GM12891 (cell line): ENCODE measurements around the gene IRF9.

Experiments used
- DNase-seq: peaks from one replicate; pipeline ENCODE4 v3.0.0; 2011; ENCODE audit warnings: low spot score; ENCODE audit not compliant: insufficient read length
- FAIRE-seq: peaks from 2 replicates; lab custom pipeline; 2011; peaks lifted over from hg19 to GRCh38; lab: Jason Lieb, UNC
- PAX5 ChIP-seq: IDR thresholded peaks from 2 replicates; pipeline ENCODE4 v1.6.1; 2011; ENCODE audit warnings: low read length, moderate library complexity, mild to moderate bottlenecking; ENCODE audit not compliant: insufficient read depth, severe bottlenecking
- POLR2A ChIP-seq: IDR thresholded peaks from 2 replicates; pipeline ENCODE4 v1.6.1; 2011; ENCODE audit warnings: low read depth, low read length, control low read depth
- POLR2AphosphoS5 ChIP-seq: IDR thresholded peaks from 2 replicates; pipeline ENCODE4 v1.6.1; 2011; ENCODE audit warnings: low read depth, low read length, control low read depth
- POU2F2 ChIP-seq: IDR thresholded peaks from 2 replicates; pipeline ENCODE4 v1.6.1; 2011; ENCODE audit warnings: low read depth, mild to moderate bottlenecking, control low read depth, low read length, moderate library complexity
- SPI1 ChIP-seq: IDR thresholded peaks from 2 replicates; pipeline ENCODE4 v1.6.1; 2011; ENCODE audit warnings: low read depth, low read length, control low read depth
- TAF1 ChIP-seq: IDR thresholded peaks from 2 replicates; pipeline ENCODE4 v1.6.1; 2011; ENCODE audit warnings: low read depth, low read length, control low read depth

The IRF9 gene

GRCh38 chr14:24204163-24205146 lies 43.4 kb downstream of the IRF9 start:
- TF ChIP-seq PAX5 (no peak), POLR2AphosphoS5 (no peak), POU2F2 (no peak), POLR2A (no peak), TAF1 (no peak), SPI1 (no peak)
- no peak for DNase-seq
- no peak for FAIRE-seq

- no peak for DNase-seq
- TF ChIP-seq TAF1 (no peak), POLR2A (no peak), POU2F2 (no peak), SPI1 (no peak), POLR2AphosphoS5 (no peak)
- FAIRE-seq = no peak
These were observed 45.4 kb downstream of the IRF9 start for GRCh38 chr14:24206260-24207103.

GRCh38 chr14:24207104-24207551 lies 46.1 kb downstream of the IRF9 start:
- DNase-seq = no peak
- FAIRE-seq = no peak
- TF ChIP-seq POLR2A (no peak), POU2F2 (no peak), PAX5 (no peak), POLR2AphosphoS5 (no peak), SPI1 (no peak), TAF1 (no peak)

GRCh38 chr14:24207625-24208024 lies 46.6 kb downstream of the IRF9 start:
- FAIRE-seq (no peak), DNase-seq (no peak)
- TF ChIP-seq PAX5 (no peak), POU2F2 (no peak), POLR2A (no peak), TAF1 (no peak), SPI1 (no peak), POLR2AphosphoS5 (no peak)

- FAIRE-seq = no peak
These were observed 50.2 kb downstream of the IRF9 start for GRCh38 chr14:24211311-24211710.

GRCh38 chr14:24212924-24213865 lies 52.1 kb downstream of the IRF9 start, which contains the start of gene CHMP4A:
Gene CHMP4A, minus strand, starts transcription at chr14:24213488. Its CDS starts 49 bp downstream, at chr14:24213439.
- FAIRE-seq = peak; percentile 96
- TF ChIP-seq POU2F2 (peak; percentile 72; the same call in 1 of the 2 replicates), POLR2AphosphoS5 (peak; percentile 97), POLR2A (peak; percentile 95), PAX5 (no peak), SPI1 (0 out of 2 replicates have a peak, but pooled peaks have one; percentile 33), TAF1 (peak; percentile 68)
- peak; percentile 89 for DNase-seq

More at GRCh38 chr14:24211311-24211710, 50.2 kb downstream of the IRF9 start:
- DNase-seq = no peak
- TF ChIP-seq TAF1 (no peak), POLR2AphosphoS5 (no peak), POLR2A (no peak), PAX5 (no peak), SPI1 (no peak), POU2F2 (no peak)

- no peak for DNase-seq
- FAIRE-seq = no peak
- TF ChIP-seq SPI1 = no peak
- no peak for TF ChIP-seq POLR2A
- TF ChIP-seq TAF1 = no peak
- TF ChIP-seq POU2F2 = no peak
- no peak for TF ChIP-seq POLR2AphosphoS5
- TF ChIP-seq PAX5 = no peak
These were observed 53.0 kb downstream of the IRF9 start for GRCh38 chr14:24213866-24214662.
